HepG2 (cell line): ENCODE results near the gene CCNB1IP1. TPM values are rescaled to one million over a fixed set of nuclear protein-coding genes. Genes with fewer than 3 reads are reported as not detected.
A peak's percentile ranks its signal among the peaks of the same experiment; 100 is the strongest.

Experiments
- FOXK1 ChIP-seq: sonication (generic); formaldehyde crosslinking; IDR thresholded peaks from 2 replicates; pipeline ENCODE4 v1.4.0; 2020; ENCODE audit warnings: low read depth, missing genetic modification reagents, borderline replicate concordance
- IRF9 ChIP-seq: sonication (generic); formaldehyde crosslinking; IDR thresholded peaks from 2 replicates; pipeline ENCODE4 v1.8.0; 2022; ENCODE audit warnings: missing genetic modification reagents, mild to moderate bottlenecking, borderline replicate concordance
- NCOA5 ChIP-seq: sonication (generic); formaldehyde crosslinking; IDR thresholded peaks from 2 replicates; pipeline ENCODE4 v1.4.0; 2020; ENCODE audit warnings: missing genetic modification reagents
- REPIN1 ChIP-seq: sonication (generic); formaldehyde crosslinking; IDR thresholded peaks from 2 replicates; pipeline ENCODE4 v1.8.0; 2022; ENCODE audit warnings: missing genetic modification reagents, low read depth, mild to moderate bottlenecking, borderline replicate concordance
- TFAP4 ChIP-seq: sonication (generic); IDR thresholded peaks from 2 replicates; pipeline ENCODE4 v1.6.1; 2016; ENCODE audit warnings: low read depth, borderline replicate concordance
- TP53 ChIP-seq: sonication (generic); formaldehyde crosslinking; conservative IDR thresholded peaks from 2 replicates; pipeline ENCODE4 v1.4.0; 2020; ENCODE audit warnings: missing genetic modification reagents
- UBTF ChIP-seq: sonication (generic); formaldehyde crosslinking; IDR thresholded peaks from 2 replicates; pipeline ENCODE4 v1.4.0; 2020; ENCODE audit warnings: mild to moderate bottlenecking, missing genetic modification reagents
- ZBTB37 ChIP-seq: sonication (generic); formaldehyde crosslinking; IDR thresholded peaks from 2 replicates; pipeline ENCODE4 v1.4.0; 2020; ENCODE audit warnings: mild to moderate bottlenecking, missing genetic modification reagents
- ZNF121 ChIP-seq: sonication (generic); formaldehyde crosslinking; IDR thresholded peaks from 2 replicates; pipeline ENCODE4 v1.5.0; 2020; ENCODE audit warnings: mild to moderate bottlenecking, missing genetic modification reagents
- ZNF296 ChIP-seq: sonication (generic); formaldehyde crosslinking; conservative IDR thresholded peaks from 2 replicates; pipeline ENCODE4 v1.5.0; 2020; ENCODE audit warnings: mild to moderate bottlenecking, missing genetic modification reagents
- ZNF788 ChIP-seq: sonication (generic); formaldehyde crosslinking; IDR thresholded peaks from 2 replicates; pipeline ENCODE4 v1.5.0; 2020; ENCODE audit warnings: mild to moderate bottlenecking, missing genetic modification reagents, borderline replicate concordance
- polyA plus RNA-seq, 8 experiments: library from polyadenylated mRNA; depleted of rRNA in 3 of 8; stranded (reverse) in 7 of 8; unstranded in 1 of 8; fragments of >200 nt; fragmentation: Illumina TruSeq in 4 of 8; extraction: Trizol in 4 of 8; gene quantifications; 2 replicates each; pipeline versions ENCODE4 v1.2.1 to v1.2.3, GENCODE V29; 2011 to 2016; ENCODE audit warnings: low read depth in 4 of 8, missing spikeins in 1 of 8, mixed read lengths in 1 of 8; ENCODE audit not compliant: insufficient read depth in 1 of 8
- total RNA-seq, 5 experiments: library from RNA; depleted of rRNA; stranded (reverse); fragments of >200 nt; fragmentation: Illumina TruSeq; extraction: Trizol; gene quantifications; 2 replicates each; pipeline ENCODE4 v1.2.3, GENCODE V29; 2016; ENCODE audit warnings: low read depth in 1 of 5
- TF ChIP-seq, protein P1 (sequence below), 2 experiments: IDR thresholded peaks; 2 replicates each; pipeline ENCODE4 v1.6.1; 2011 to 2012; ENCODE audit warnings: low read length in 2 of 2, borderline replicate concordance in 1 of 2, low read depth in 1 of 2, mild to moderate bottlenecking in 1 of 2, moderate library complexity in 1 of 2
- TF ChIP-seq, protein P2 (sequence below): IDR thresholded peaks from 2 replicates; pipeline ENCODE4 v1.6.1; 2016; ENCODE audit warnings: low read depth, borderline replicate concordance
- TF ChIP-seq, protein P3 (sequence below): conservative IDR thresholded peaks from 2 replicates; pipeline ENCODE4 v1.6.1; 2018; ENCODE audit warnings: missing genetic modification reagents
- TF ChIP-seq, protein P4 (sequence below): IDR thresholded peaks from 2 replicates; pipeline ENCODE4 v1.6.1; 2016

The CCNB1IP1 gene
- total and polyA plus RNA-seq, 2 of the 13 experiments (the other 11 are each of a cell fraction or from before 2014, with no cell fraction given) = 98.3 to 125 TPM

- TF ChIP-seq, protein P1, sequence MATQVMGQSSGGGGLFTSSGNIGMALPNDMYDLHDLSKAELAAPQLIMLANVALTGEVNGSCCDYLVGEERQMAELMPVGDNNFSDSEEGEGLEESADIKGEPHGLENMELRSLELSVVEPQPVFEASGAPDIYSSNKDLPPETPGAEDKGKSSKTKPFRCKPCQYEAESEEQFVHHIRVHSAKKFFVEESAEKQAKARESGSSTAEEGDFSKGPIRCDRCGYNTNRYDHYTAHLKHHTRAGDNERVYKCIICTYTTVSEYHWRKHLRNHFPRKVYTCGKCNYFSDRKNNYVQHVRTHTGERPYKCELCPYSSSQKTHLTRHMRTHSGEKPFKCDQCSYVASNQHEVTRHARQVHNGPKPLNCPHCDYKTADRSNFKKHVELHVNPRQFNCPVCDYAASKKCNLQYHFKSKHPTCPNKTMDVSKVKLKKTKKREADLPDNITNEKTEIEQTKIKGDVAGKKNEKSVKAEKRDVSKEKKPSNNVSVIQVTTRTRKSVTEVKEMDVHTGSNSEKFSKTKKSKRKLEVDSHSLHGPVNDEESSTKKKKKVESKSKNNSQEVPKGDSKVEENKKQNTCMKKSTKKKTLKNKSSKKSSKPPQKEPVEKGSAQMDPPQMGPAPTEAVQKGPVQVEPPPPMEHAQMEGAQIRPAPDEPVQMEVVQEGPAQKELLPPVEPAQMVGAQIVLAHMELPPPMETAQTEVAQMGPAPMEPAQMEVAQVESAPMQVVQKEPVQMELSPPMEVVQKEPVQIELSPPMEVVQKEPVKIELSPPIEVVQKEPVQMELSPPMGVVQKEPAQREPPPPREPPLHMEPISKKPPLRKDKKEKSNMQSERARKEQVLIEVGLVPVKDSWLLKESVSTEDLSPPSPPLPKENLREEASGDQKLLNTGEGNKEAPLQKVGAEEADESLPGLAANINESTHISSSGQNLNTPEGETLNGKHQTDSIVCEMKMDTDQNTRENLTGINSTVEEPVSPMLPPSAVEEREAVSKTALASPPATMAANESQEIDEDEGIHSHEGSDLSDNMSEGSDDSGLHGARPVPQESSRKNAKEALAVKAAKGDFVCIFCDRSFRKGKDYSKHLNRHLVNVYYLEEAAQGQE (IDR thresholded peaks at IDR 0.05; ENCODE audit: borderline replicate concordance in 1 of 2, low read depth in 1 of 2, low read length in 2 of 2) = no peak
- TF ChIP-seq ZNF788 (peak; percentile 55; the same call in 1 of the 2 replicates), NCOA5 (CRISPR knock-in tag) (no peak), TFAP4 (peak; percentile 31; the same call in 1 of the 2 replicates), UBTF (peak; percentile 98), FOXK1 (CRISPR knock-in tag) (peak; percentile 68; the same call in 1 of the 2 replicates), ZBTB37 (CRISPR knock-in tag) (no peak), ZNF296 (CRISPR knock-in tag) (no peak), ZNF121 (no peak), IRF9 (peak; percentile 36; the same call in 1 of the 2 replicates), REPIN1 (CRISPR knock-in tag) (no peak), TP53 (no peak)
- TF ChIP-seq, protein P2, sequence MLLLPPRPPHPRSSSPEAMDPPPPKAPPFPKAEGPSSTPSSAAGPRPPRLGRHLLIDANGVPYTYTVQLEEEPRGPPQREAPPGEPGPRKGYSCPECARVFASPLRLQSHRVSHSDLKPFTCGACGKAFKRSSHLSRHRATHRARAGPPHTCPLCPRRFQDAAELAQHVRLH (CRISPR knock-in tag) = no peak; the same call in 1 of the 2 replicates
- TF ChIP-seq, protein P3, sequence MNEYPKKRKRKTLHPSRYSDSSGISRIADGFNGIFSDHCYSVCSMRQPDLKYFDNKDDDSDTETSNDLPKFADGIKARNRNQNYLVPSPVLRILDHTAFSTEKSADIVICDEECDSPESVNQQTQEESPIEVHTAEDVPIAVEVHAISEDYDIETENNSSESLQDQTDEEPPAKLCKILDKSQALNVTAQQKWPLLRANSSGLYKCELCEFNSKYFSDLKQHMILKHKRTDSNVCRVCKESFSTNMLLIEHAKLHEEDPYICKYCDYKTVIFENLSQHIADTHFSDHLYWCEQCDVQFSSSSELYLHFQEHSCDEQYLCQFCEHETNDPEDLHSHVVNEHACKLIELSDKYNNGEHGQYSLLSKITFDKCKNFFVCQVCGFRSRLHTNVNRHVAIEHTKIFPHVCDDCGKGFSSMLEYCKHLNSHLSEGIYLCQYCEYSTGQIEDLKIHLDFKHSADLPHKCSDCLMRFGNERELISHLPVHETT = no peak
- TF ChIP-seq, protein P4, sequence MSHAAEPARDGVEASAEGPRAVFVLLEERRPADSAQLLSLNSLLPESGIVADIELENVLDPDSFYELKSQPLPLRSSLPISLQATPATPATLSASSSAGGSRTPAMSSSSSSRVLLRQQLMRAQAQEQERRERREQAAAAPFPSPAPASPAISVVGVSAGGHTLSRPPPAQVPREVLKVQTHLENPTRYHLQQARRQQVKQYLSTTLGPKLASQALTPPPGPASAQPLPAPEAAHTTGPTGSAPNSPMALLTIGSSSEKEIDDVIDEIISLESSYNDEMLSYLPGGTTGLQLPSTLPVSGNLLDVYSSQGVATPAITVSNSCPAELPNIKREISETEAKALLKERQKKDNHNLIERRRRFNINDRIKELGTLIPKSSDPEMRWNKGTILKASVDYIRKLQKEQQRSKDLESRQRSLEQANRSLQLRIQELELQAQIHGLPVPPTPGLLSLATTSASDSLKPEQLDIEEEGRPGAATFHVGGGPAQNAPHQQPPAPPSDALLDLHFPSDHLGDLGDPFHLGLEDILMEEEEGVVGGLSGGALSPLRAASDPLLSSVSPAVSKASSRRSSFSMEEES (CRISPR knock-in tag) = peak; percentile 79
Observed at GRCh38 chr14:20376071-20376588, 43.1 kb upstream of the CCNB1IP1 start (continued).
